HG03432 (cell line): Measurements from ENCODE around the gene PCDHGA11.
"Not testable (repeated sequence)": the region's sequence is repeated elsewhere in the genome, so short reads cannot be mapped to it uniquely, and the experiment has no call there.

Experiments
- ATAC-seq: cut with Tn5 transposase; IDR thresholded peaks from one replicate; pipeline ENCODE4 v1.9.1; 2021; ENCODE audit warnings: mild to moderate bottlenecking, moderate library complexity; ENCODE audit not compliant: unreplicated experiment

PCDHGA11 gene

DNA sequence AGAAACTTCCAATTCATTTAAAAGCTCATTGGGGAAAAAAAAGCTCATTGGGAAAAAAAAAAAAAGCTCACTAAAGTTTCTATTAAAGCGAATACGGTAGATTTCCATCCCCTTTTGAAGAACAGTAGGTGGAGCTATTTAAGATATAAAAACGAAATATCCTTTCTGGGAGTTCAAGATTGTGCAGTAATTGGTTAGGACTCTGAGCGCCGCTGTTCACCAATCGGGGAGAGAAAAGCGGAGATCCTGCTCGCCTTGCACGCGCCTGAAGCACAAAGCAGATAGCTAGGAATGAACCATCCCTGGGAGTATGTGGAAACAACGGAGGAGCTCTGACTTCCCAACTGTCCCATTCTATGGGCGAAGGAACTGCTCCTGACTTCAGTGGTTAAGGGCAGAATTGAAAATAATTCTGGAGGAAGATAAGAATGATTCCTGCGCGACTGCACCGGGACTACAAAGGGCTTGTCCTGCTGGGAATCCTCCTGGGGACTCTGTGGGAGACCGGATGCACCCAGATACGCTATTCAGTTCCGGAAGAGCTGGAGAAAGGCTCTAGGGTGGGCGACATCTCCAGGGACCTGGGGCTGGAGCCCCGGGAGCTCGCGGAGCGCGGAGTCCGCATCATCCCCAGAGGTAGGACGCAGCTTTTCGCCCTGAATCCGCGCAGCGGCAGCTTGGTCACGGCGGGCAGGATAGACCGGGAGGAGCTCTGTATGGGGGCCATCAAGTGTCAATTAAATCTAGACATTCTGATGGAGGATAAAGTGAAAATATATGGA is 9.7 kb downstream of the PCDHGA11 start, which contains the start of gene PCDHGA12:
TSS of gene PCDHGA12 (plus strand) at position 176 of the 782 bp plus-strand sequence. CDS start at position 429, 253 bp downstream.
- ATAC-seq, result peak; percentile 85

DNA sequence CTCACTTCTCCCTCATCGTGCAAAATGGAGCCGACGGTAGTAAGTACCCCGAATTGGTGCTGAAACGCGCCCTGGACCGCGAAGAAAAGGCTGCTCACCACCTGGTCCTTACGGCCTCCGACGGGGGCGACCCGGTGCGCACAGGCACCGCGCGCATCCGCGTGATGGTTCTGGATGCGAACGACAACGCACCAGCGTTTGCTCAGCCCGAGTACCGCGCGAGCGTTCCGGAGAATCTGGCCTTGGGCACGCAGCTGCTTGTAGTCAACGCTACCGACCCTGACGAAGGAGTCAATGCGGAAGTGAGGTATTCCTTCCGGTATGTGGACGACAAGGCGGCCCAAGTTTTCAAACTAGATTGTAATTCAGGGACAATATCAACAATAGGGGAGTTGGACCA is 10.4 kb downstream of the PCDHGA11 start:
- ATAC-seq, result peak; percentile 72

DNA sequence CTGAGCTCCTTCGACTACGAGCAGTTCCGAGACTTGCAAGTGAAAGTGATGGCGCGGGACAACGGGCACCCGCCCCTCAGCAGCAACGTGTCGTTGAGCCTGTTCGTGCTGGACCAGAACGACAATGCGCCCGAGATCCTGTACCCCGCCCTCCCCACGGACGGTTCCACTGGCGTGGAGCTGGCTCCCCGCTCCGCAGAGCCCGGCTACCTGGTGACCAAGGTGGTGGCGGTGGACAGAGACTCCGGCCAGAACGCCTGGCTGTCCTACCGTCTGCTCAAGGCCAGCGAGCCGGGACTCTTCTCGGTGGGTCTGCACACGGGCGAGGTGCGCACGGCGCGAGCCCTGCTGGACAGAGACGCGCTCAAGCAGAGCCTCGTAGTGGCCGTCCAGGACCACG is 11.5 kb downstream of the PCDHGA11 start:
- ATAC-seq, result not testable (repeated sequence)

DNA sequence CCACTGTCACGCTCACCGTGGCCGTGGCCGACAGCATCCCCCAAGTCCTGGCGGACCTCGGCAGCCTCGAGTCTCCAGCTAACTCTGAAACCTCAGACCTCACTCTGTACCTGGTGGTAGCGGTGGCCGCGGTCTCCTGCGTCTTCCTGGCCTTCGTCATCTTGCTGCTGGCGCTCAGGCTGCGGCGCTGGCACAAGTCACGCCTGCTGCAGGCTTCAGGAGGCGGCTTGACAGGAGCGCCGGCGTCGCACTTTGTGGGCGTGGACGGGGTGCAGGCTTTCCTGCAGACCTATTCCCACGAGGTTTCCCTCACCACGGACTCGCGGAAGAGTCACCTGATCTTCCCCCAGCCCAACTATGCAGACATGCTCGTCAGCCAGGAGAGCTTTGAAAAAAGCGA is 11.9 kb downstream of the PCDHGA11 start:
- not testable (repeated sequence) for ATAC-seq

DNA sequence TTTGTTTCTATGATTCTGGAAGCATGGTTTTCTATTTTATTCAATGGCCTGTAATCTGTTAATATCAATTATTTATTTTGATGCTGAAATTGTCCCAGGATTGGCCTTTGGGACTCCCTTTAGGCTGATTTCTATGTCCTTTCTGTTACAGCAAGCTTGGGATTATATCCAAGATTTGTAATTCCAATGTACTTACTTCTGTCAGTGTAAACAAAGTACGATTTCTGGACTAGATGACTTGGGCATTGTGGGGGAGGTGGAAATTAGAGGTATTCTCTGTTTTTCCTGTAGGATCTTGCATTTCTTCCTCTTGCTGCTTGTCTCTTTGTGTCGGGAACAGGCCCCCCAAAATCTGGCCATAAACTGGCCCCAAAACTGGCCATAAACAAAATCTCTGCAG is 13.2 kb downstream of the PCDHGA11 start:
- ATAC-seq, result no peak

DNA sequence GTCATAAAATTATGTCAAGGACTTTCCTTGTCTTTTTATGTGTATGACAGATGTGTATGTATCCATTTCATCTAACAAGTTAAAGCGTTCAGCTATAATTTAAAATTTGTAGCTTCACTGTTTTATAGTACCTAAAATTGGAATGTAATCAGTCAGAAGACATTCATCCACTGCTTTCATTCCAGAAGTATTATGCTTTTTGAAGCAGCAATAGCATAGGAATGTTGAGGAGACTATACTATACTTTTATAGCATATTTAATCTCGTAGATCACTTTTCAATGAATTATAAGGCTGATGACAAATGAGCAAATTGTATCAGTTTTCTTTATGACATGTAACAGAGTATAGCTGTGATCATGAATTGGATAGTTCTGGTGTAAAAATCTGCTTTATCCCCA is 16.4 kb downstream of the PCDHGA11 start:
- no peak for ATAC-seq

DNA sequence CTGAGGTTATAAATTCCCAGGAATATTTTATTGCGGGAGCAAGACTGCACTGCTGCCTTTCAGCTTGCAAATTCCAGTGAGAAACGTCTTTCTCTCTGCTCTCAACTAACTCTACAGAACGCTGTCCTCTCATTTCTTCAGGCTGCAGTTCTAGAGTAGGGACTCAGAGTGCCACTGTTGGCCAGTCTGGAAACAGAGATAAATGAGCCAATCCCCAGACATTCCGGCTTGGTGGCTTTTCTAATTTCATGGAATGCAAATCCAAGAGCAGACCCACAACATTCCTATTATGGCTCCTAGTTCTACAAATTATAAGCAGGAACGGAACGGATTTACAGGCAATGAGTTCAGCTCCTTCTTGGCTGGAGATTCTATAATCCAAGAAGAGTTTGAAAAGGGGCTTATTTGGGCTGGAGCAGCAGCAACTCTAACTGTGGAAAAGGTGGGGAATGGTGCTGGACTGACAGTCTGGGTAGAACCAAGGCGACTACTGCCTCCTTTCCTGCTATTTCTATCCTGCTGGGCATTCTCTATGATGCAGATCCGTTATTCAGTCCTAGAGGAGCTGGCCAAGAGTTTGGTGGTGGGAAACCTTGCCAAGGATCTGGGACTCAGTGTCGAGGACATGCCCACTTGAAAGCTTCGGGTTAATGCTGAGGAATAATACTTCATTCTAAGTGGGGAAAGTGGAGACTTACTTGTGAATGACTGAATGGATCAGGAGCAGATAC is 18.7 kb downstream of the PCDHGA11 start:
- no peak for ATAC-seq

DNA sequence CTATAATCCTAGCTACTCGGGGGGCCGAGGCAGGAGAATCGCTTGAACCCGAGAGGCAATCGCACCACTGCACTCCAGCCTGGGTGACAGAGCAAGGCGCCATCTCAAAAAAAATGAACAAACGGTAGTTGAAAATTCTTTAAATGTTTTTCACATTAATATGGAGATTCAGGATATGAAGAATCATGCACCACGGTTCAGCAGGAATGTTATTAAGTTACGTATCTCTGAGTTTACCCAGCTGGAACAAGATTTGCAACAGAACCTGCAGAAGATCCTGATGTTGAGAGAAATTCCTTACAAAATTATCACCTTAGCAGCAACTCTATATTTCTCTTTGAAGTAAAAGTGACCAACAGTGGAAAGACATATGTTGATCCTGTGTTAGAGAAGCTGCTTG is 19.5 kb downstream of the PCDHGA11 start:
- ATAC-seq, result no peak

DNA sequence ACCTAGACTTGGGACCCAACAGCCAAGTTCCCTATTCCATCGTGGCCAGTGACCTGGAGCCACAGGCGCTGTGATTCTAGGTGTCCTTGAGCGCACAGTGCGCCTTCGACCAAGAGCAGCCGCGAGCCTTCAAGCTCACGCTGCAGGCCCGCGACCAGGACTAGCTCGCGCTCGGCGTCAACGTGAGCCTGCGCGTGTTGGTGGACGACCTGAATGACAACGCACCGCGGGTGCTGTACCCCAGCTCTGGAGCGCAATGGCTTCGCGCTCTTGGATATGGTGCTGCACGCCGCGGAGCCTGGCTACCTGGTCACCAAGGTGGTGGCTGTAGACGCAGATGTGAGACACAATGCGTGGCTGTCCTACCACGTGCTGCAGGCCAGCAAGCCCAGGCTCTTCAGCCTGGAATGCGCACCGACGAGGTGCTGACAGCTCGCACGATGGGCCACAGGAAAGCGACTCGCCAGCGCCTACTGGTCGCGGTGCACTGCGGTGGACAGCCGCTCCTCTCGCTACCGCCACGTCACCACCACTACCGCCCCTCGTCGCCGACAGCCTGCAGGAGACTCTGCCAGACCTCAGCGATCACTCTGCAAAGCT is 20.8 kb downstream of the PCDHGA11 start:
- ATAC-seq, result no peak

DNA sequence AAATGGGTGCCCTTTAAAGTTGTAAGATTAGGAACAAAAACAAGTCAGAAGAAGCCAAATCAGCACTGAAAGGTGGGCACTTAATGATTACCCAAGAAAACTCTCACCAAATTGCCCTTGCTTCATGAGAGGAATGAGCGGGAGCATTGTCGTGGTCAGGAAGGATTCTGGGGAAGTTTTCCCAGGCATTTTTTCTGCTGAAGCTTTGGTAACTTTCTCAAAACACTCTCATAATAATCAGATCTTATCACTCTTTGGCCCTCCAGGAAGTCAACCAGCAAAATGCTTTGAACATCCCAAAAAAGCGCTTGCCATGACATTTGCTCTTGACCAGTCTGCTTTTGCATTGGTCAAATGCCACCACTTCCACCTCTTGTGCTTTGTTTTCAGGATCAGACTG is 44.5 kb downstream of the PCDHGA11 start:
- no peak for ATAC-seq
